ENCODE measurements around the gene CDK17. TPM values are rescaled to one million over a fixed set of nuclear protein-coding genes. Genes with fewer than 3 reads are reported as not detected.

CDK17 gene
- total and polyA plus RNA-seq, 11 donors = 6.7 to 31.7 (median 22.9) TPM

DNA sequence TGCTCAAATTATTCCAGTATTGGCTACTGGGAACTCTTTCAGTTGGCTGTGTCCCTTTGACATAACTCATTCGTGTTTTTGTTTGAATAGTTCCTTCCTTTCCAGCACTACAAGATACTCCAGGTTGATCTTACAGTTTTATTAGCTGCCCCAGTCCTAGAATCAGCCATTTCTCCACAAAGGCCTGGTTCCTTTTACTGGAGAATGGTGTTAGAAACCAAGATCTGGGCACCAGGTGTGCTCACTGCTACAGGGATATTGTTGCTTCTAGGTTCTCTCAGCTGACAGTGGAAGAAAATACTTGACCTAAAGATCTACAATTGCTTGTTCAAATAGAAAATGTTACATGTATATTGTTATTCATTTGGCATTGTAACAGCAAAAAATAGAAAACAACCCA is 21.9 kb downstream of the CDK17 start:
- ATAC-seq = no peak

DNA sequence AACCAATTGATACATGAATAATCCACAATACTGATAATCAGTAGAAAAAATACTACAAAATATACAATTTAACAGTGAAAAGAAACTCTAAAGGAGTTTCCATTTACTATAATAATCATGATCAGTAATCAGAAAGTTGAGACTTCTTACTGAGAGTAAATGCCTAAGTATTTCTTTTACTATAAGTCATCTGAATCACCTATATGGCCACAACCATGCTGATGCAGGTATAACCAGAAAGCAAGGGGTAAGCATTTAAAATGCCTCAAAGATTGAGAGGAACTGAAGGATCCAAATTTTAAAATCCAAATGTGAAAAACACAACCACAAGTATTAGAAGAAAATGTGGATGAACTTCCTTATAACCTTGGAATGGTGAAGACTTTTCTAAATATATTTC is 23.4 kb downstream of the CDK17 start:
- intact Hi-C loops (cut with DNase I) = no loop called here
- no peak for TF ChIP-seq POLR2A (IDR thresholded peaks at IDR 0.05)
- TF ChIP-seq, protein P1, sequence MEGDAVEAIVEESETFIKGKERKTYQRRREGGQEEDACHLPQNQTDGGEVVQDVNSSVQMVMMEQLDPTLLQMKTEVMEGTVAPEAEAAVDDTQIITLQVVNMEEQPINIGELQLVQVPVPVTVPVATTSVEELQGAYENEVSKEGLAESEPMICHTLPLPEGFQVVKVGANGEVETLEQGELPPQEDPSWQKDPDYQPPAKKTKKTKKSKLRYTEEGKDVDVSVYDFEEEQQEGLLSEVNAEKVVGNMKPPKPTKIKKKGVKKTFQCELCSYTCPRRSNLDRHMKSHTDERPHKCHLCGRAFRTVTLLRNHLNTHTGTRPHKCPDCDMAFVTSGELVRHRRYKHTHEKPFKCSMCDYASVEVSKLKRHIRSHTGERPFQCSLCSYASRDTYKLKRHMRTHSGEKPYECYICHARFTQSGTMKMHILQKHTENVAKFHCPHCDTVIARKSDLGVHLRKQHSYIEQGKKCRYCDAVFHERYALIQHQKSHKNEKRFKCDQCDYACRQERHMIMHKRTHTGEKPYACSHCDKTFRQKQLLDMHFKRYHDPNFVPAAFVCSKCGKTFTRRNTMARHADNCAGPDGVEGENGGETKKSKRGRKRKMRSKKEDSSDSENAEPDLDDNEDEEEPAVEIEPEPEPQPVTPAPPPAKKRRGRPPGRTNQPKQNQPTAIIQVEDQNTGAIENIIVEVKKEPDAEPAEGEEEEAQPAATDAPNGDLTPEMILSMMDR (IDR thresholded peaks at IDR 0.05) = no peak
- no peaks in the 10 kb centered on the region for H3K27me3 ChIP-seq
- DNase-seq = no peak
- ATAC-seq = no peak
- H3K4me3 ChIP-seq = no peak overlapping the region
- peaks cover 10 to 69% (median 42%) of the 10 kb centered on the region in 12 donors for H3K4me1 ChIP-seq
- peak overlapping the region in 5 of 12 donors; percentile 6 to 69 (median 44) for H3K27ac ChIP-seq
- H3K36me3 ChIP-seq = no peaks in the 10 kb centered on the region
- peaks cover 0 to 8% (median 0%) of the 10 kb centered on the region in 12 donors for H3K9me3 ChIP-seq

More for the DNA sequence above, 21.9 kb downstream of the CDK17 start:
- H3K4me3 ChIP-seq = no peak overlapping the region
- 44 to 58% (median 51%) methylated on average over 1 of the region's 1 CpG for WGBS, 4 donors
- peaks cover 7 to 70% (median 32%) of the 10 kb centered on the region in 12 donors for H3K4me1 ChIP-seq
- TF ChIP-seq, protein P1 (IDR thresholded peaks at IDR 0.05) = no peak
- no peak for TF ChIP-seq POLR2A (IDR thresholded peaks at IDR 0.05)
- intact Hi-C loops (cut with DNase I) = no loop called here
- H3K36me3 ChIP-seq = no peaks in the 10 kb centered on the region
- peaks cover 0 to 18% (median 0%) of the 10 kb centered on the region in 12 donors for H3K9me3 ChIP-seq
- peak overlapping the region in 1 of 12 donors; percentile 69 for H3K27ac ChIP-seq
- no peak for DNase-seq
- H3K27me3 ChIP-seq = no peaks in the 10 kb centered on the region

DNA sequence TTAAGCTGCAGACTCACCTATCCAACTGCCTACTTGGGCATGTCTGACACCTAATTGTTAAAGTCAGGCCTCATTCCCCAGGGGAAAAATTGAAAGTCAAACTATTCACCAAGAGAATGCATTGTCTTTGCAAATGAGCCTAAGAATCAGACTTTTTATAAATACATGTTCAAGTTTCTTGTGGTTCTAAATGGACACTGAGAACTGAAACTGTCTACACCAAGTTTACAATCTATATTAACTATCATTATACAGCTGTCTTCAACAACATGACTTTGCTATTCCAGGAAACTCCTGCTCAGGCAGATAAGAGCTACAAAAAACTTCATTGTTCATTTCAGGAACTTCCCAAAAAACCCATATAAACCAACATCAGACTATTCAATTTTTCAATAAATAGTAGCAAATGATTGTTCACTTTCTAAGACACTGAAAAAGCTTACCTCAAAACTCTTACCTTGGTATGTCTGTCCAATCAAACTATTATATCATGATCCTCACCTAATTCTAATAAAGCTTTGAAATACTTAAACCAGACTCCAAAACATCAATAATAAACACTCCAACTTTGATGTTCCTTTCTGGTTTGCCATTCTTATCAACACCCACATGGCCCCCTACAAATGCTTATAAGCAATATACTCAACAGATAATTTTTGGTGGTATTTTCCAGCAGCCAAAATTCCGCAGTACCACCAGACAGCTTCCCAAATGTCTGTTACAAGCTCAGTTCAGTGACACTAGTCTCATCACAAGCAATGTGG is 24.2 kb downstream of the CDK17 start:
- peak in 3 of 4 donors; percentile 44 to 62 (median 52) for ATAC-seq
- Histone ChIP-seq H3K9me3 (peaks cover 0 to 8% (median 0%) of the 10 kb centered on the region in 12 donors), H3K36me3 (no peaks in the 10 kb centered on the region), H3K4me3 (no peak overlapping the region), H3K27me3 (no peaks in the 10 kb centered on the region), H3K27ac (peak overlapping the region in 10 of 12 donors; percentile 31 to 69 (median 54)), H3K4me1 (peaks cover 10 to 69% (median 47%) of the 10 kb centered on the region in 12 donors)
- no peak for TF ChIP-seq POLR2A (IDR thresholded peaks at IDR 0.05)
- TF ChIP-seq, protein P1 (IDR thresholded peaks at IDR 0.05) = no peak
- intact Hi-C loops (cut with DNase I) = no loop called here
- DNase-seq = no peak
- 83 to 95% (median 87%) methylated on average over 1 of the region's 1 CpG for WGBS, 4 donors

DNA sequence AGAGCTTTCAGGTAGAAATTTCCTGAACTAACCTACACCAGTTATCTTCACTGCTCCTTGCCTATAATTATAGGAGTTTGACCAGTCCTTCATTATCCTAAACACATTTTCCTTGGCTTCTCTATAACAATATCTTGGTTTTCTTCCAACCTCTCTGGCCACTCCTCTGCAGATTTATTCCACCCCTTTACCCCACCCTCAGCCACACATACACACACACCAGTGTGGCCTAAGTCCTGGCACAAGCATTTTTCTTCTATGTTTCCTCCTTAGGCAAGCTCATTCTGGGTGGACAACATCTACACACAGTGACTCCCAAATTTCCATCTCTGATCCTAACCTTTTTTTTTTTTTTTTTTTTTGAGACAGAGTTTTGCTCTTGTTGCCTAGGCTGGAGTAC is 25.1 kb downstream of the CDK17 start:
- no peaks in the 10 kb centered on the region for H3K27me3 ChIP-seq
- DNase-seq (no peak), ATAC-seq (peak in 3 of 4 donors; percentile 52 to 65 (median 63))
- TF ChIP-seq, protein P1 (IDR thresholded peaks at IDR 0.05) = no peak
- TF ChIP-seq POLR2A (IDR thresholded peaks at IDR 0.05) = no peak
- no peak overlapping the region for H3K4me3 ChIP-seq
- peak overlapping the region in 10 of 12 donors; percentile 13 to 69 (median 54) for H3K27ac ChIP-seq
- intact Hi-C loops (cut with DNase I) = no loop called here
- H3K36me3 ChIP-seq = no peaks in the 10 kb centered on the region
- H3K4me1 ChIP-seq = peaks cover 10 to 74% (median 54%) of the 10 kb centered on the region in 12 donors
- peaks cover 0 to 8% (median 0%) of the 10 kb centered on the region in 12 donors for H3K9me3 ChIP-seq
